OCI-LY7 (cell line): Measurements from ENCODE around the gene CTNNA3. TPM values are rescaled to one million over a fixed set of nuclear protein-coding genes. Genes with fewer than 3 reads are reported as not detected.

Source experiments
- BruUV-seq: library from RNA; stranded (reverse); fragments of 400-500 nt; replicated peaks from 2 replicates; lab custom pipeline; 2021; lab: Mats Ljungman, UMichigan
- CTCF ChIA-PET: fragments of 300-600 bp; sonication (Branson Sonifier 250); formaldehyde crosslinking; loops from one replicate; lab custom pipeline; 2022; ENCODE audit warnings: antibody characterized with exemption; ENCODE audit not compliant: unreplicated experiment; lab: Charles Lee
- POLR2A ChIA-PET: fragments of 300-600 bp; sonication (Branson Sonifier 250); formaldehyde crosslinking; loops from one replicate; lab custom pipeline; 2022; ENCODE audit warnings: antibody characterized with exemption; lab: Charles Lee
- DNase-seq: peaks from one replicate; pipeline ENCODE4 v3.0.0-alpha.2; 2015; ENCODE audit warnings: low spot score
- H2AFZ ChIP-seq: fragments of 200-600 bp; sonication (generic), shearing (Covaris generic); 2 replicates; pipeline ENCODE4 v1.6.1; 2014; ENCODE audit warnings: mild to moderate bottlenecking, antibody characterized with exemption, low read length, moderate library complexity
- H3K27ac ChIP-seq: fragments of 200-600 bp; sonication (generic); 2 replicates; pipeline ENCODE4 v1.5.1; 2014; ENCODE audit warnings: mixed run types, low read depth, mild to moderate bottlenecking, moderate library complexity, low read length, inconsistent platforms; ENCODE audit not compliant: poor library complexity, severe bottlenecking
- H3K36me3 ChIP-seq: fragments of 200-600 bp; sonication (generic); 2 replicates; pipeline ENCODE4 v1.6.1; 2014; ENCODE audit warnings: mild to moderate bottlenecking, antibody characterized with exemption, low read length, moderate library complexity, mixed read lengths; ENCODE audit not compliant: insufficient read depth
- H3K4me1 ChIP-seq: fragments of 200-600 bp; sonication (generic); 2 replicates; pipeline ENCODE4 v1.5.1; 2014; ENCODE audit warnings: mild to moderate bottlenecking, low read length; ENCODE audit not compliant: insufficient read depth, poor library complexity, severe bottlenecking
- H3K4me2 ChIP-seq: fragments of 200-600 bp; sonication (generic); 2 replicates; pipeline ENCODE4 v1.6.1; 2014; ENCODE audit warnings: mild to moderate bottlenecking, low read length
- H3K4me3 ChIP-seq: fragments of 200-600 bp; sonication (generic); 2 replicates; pipeline ENCODE4 v1.5.1; 2014; ENCODE audit warnings: mild to moderate bottlenecking, low read depth, low read length; ENCODE audit not compliant: poor library complexity, severe bottlenecking
- H3K79me2 ChIP-seq: fragments of 200-600 bp; sonication (generic); 2 replicates; pipeline ENCODE4 v1.6.1; 2016; ENCODE audit warnings: low read depth, mild to moderate bottlenecking, low read length, moderate library complexity, mixed read lengths; ENCODE audit not compliant: insufficient read depth
- H3K9me2 ChIP-seq: fragments of 200-600 bp; sonication (generic); 2 replicates; pipeline ENCODE4 v1.6.1; 2016; ENCODE audit warnings: mild to moderate bottlenecking, low read length, mixed read lengths; ENCODE audit not compliant: insufficient read depth
- H3K9me3 ChIP-seq: fragments of 200-600 bp; sonication (generic); 2 replicates; pipeline ENCODE4 v1.6.1; 2014; ENCODE audit warnings: mild to moderate bottlenecking, mixed run types, low read length, mixed read lengths
- H4K20me1 ChIP-seq: fragments of 200-600 bp; sonication (generic); 2 replicates; pipeline ENCODE4 v1.6.1; 2014; ENCODE audit warnings: mild to moderate bottlenecking, antibody characterized with exemption, low read length, moderate library complexity, mixed read lengths; ENCODE audit not compliant: insufficient read depth
- CTCF ChIP-seq: fragments of 200-600 bp; sonication (generic); conservative IDR thresholded peaks from 2 replicates; pipeline ENCODE4 v1.5.1; 2014; ENCODE audit warnings: mild to moderate bottlenecking, antibody characterized with exemption, low read length, moderate library complexity, mixed read lengths
- EZH2phosphoT487 ChIP-seq: fragments of 200-600 bp; sonication (generic); IDR thresholded peaks from 2 replicates; pipeline ENCODE4 v1.6.1; 2018; ENCODE audit warnings: low read depth, borderline replicate concordance, mild to moderate bottlenecking, mixed run types, antibody characterized with exemption, low read length, moderate library complexity, mixed read lengths
- intact Hi-C: fragments of 100-400 bp; cut with micrococcal nuclease; formaldehyde crosslinking; loops from one replicate; pipeline ENCODE4 v1.10.0; 2022; ENCODE audit not compliant: unreplicated experiment
- total RNA-seq, 2 experiments: library from RNA; depleted of rRNA in 1 of 2; stranded (reverse); fragments of >200 nt in 1 of 2; shearing (Covaris generic) in 1 of 2; gene quantifications; 2 replicates each; pipeline ENCODE4 v1.2.3, GENCODE V29; 2014 to 2022

The CTNNA3 gene
- total RNA-seq, 2 experiments from 2014 or later, result not detected

- TF ChIP-seq CTCF, result no peak
- ChIA-PET CTCF (no interaction called here), POLR2A (no interaction called here)
- H3K4me3 ChIP-seq, result no peak overlapping the region
- H3K27ac ChIP-seq, result no peak overlapping the region
- no peak overlapping the region for H2AFZ ChIP-seq
- no TSS peak for BruUV-seq
- H3K4me2 ChIP-seq, result no peak overlapping the region
- no peaks in the 10 kb centered on the region for H3K79me2 ChIP-seq
- H3K9me2 ChIP-seq, result no peaks in the 10 kb centered on the region
- H3K9me3 ChIP-seq, result no peaks in the 10 kb centered on the region
- no peak for DNase-seq
- intact Hi-C loops, result no loop called here
- H4K20me1 ChIP-seq, result no peaks in the 10 kb centered on the region
- H3K4me1 ChIP-seq, result no peaks in the 10 kb centered on the region
- no peaks in the 10 kb centered on the region for H3K36me3 ChIP-seq
Observed at GRCh38 chr10:66860376-66860945, 835.5 kb downstream of the CTNNA3 start.

GRCh38 chr10:66852811-66853210, 843.2 kb downstream of the CTNNA3 start:
- intact Hi-C loops, result no loop called here
- no peaks in the 10 kb centered on the region for H3K9me2 ChIP-seq
- no peaks in the 10 kb centered on the region for H3K9me3 ChIP-seq
- no peak for TF ChIP-seq CTCF
- TF ChIP-seq EZH2phosphoT487, result no peak
- no peaks in the 10 kb centered on the region for H3K79me2 ChIP-seq
- no peak overlapping the region for H3K4me3 ChIP-seq
- CTCF ChIA-PET, result no interaction called here
- H3K4me2 ChIP-seq, result no peak overlapping the region
- no peaks in the 10 kb centered on the region for H3K36me3 ChIP-seq
- H2AFZ ChIP-seq, result no peak overlapping the region
- no peaks in the 10 kb centered on the region for H3K4me1 ChIP-seq
- POLR2A ChIA-PET, result no interaction called here
- H4K20me1 ChIP-seq, result no peaks in the 10 kb centered on the region
- no TSS peak for BruUV-seq
- no peak overlapping the region for H3K27ac ChIP-seq
- DNase-seq, result no peak

- BruUV-seq, result no TSS peak
- no peak for DNase-seq
- Histone ChIP-seq H3K9me3 (no peaks in the 10 kb centered on the region), H3K4me3 (no peak overlapping the region), H3K4me1 (no peaks in the 10 kb centered on the region), H2AFZ (no peak overlapping the region), H3K27ac (no peak overlapping the region), H3K4me2 (no peak overlapping the region), H3K36me3 (no peaks in the 10 kb centered on the region), H3K79me2 (no peaks in the 10 kb centered on the region), H3K9me2 (no peaks in the 10 kb centered on the region), H4K20me1 (no peaks in the 10 kb centered on the region)
- TF ChIP-seq CTCF, result no peak
- TF ChIP-seq EZH2phosphoT487, result no peak
- CTCF ChIA-PET, result no interaction called here
- POLR2A ChIA-PET, result no interaction called here
- intact Hi-C loops, result no loop called here
Observed at GRCh38 chr10:66848856-66849255, 847.1 kb downstream of the CTNNA3 start.
